Transverse colon (tissue), 3 donors: Measurements from ENCODE around the gene PRDX4.

ENCODE experiments used
- CTCF ChIP-seq, 5 experiments: fragments of 200-600 bp in 3 of 5; fragments of 450-650 bp in 2 of 5; sonication (generic) in 3 of 5; IDR thresholded peaks; 1 replicate in 2 of 5; 2 replicates in 3 of 5; pipeline ENCODE4 v1.5.1; 2016 to 2017; ENCODE audit warnings: antibody characterized with exemption in 5 of 5, inconsistent platforms in 3 of 5, mild to moderate bottlenecking in 2 of 5, moderate library complexity in 1 of 5
- POLR2A ChIP-seq: fragments of 450-650 bp; IDR thresholded peaks from one replicate; pipeline ENCODE4 v1.6.1; 2016; ENCODE audit warnings: antibody characterized with exemption, mild to moderate bottlenecking, moderate library complexity

GRCh38 chrX:23644744-23645143 is 22.5 kb upstream of the PRDX4 start:
- TF ChIP-seq CTCF (IDR thresholded peaks at IDR 0.05) (no peak), POLR2A (no peak)
